Panc1 (cell line): ENCODE measurements around the gene ARSG.

Source experiments
- POLR2AphosphoS5 ChIP-seq: IDR thresholded peaks from 2 replicates; pipeline ENCODE4 v1.6.1; 2012; ENCODE audit warnings: mild to moderate bottlenecking, low read depth, low read length, moderate library complexity
- TF ChIP-seq, protein P1 (sequence below): fragments of 450-650 bp; IDR thresholded peaks from 2 replicates; pipeline ENCODE4 v1.5.1; 2017; ENCODE audit warnings: mild to moderate bottlenecking

DNA sequence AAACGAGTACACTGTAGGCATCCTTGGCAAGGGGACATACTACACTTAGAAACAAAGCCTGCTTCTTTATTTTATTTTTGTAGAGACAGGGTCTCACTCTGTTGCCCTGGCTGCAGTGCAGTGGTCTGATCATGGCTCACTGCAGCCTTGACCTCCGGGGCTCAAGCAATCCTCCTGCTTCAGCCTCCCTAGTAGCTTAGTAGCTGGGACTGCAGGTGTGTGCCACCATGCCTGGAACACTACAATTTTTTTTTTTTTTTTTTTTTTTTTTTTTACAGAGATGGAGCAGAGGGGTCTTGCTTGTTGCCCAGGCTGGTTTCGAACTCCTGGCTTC is 87.8 kb downstream of the ARSG start:
- TF ChIP-seq, protein P1, sequence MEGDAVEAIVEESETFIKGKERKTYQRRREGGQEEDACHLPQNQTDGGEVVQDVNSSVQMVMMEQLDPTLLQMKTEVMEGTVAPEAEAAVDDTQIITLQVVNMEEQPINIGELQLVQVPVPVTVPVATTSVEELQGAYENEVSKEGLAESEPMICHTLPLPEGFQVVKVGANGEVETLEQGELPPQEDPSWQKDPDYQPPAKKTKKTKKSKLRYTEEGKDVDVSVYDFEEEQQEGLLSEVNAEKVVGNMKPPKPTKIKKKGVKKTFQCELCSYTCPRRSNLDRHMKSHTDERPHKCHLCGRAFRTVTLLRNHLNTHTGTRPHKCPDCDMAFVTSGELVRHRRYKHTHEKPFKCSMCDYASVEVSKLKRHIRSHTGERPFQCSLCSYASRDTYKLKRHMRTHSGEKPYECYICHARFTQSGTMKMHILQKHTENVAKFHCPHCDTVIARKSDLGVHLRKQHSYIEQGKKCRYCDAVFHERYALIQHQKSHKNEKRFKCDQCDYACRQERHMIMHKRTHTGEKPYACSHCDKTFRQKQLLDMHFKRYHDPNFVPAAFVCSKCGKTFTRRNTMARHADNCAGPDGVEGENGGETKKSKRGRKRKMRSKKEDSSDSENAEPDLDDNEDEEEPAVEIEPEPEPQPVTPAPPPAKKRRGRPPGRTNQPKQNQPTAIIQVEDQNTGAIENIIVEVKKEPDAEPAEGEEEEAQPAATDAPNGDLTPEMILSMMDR: no peak
- no peak for TF ChIP-seq POLR2AphosphoS5
